EH (cell line): Measurements from ENCODE around the gene TNPO3.
"Not testable (repeated sequence)": the region's sequence is repeated elsewhere in the genome, so short reads cannot be mapped to it uniquely, and the experiment has no call there.

Source experiments
- DNase-seq: peaks from one replicate; pipeline ENCODE4 v3.0.0-alpha.2; 2015; ENCODE audit warnings: low read depth

The TNPO3 gene

DNA sequence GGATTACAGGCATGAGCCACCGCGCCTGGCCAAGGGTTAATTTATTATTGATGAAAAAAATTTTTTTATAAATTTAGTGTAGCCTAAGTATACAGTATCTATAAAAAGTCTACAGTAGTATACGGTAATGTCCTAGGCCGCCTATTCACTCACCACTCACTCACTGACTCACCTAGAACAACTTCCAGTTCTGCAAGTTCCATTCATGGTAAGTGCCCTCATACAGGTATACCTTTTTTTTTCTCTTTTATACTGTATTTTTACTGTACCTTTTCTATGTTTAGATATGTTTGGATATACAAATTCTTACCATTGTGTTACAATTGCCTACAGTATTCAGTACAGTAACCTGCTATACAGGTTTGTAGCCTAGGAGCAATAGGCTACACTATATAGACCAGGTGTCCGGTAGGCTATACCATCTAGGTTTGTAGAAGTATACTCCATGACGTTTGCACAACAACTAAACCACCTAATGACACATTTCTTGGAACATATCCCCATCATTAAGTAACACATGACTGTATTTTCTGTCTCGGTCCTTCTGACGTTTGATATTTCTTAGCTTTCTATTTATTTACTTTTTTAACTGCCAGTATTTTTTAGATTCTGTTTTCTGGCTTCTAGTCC lies 93.8 kb downstream of the TNPO3 start:
- DNase-seq: no peak

- no peak for DNase-seq
Measured at GRCh38 chr7:128959296-128959695, 95.6 kb downstream of the TNPO3 start.

DNA sequence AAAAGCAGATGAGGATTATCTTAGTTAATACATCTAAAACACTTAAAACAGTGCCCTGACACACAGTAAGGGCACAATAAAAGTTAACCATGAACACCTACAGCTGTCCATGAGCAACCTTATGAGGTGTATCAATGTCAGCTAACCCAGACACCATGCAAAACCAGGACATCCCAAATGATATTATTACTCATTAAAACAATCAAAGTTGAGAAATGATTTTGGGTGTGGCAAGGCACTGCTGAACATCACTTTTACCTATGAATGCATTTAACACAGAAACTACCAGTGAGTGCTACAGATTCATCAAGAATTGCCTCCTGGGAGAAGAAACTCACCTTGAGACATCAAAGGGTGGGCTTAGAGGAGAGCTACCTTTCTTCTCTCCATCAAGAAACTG lies 98.9 kb downstream of the TNPO3 start:
- no peak for DNase-seq

DNA sequence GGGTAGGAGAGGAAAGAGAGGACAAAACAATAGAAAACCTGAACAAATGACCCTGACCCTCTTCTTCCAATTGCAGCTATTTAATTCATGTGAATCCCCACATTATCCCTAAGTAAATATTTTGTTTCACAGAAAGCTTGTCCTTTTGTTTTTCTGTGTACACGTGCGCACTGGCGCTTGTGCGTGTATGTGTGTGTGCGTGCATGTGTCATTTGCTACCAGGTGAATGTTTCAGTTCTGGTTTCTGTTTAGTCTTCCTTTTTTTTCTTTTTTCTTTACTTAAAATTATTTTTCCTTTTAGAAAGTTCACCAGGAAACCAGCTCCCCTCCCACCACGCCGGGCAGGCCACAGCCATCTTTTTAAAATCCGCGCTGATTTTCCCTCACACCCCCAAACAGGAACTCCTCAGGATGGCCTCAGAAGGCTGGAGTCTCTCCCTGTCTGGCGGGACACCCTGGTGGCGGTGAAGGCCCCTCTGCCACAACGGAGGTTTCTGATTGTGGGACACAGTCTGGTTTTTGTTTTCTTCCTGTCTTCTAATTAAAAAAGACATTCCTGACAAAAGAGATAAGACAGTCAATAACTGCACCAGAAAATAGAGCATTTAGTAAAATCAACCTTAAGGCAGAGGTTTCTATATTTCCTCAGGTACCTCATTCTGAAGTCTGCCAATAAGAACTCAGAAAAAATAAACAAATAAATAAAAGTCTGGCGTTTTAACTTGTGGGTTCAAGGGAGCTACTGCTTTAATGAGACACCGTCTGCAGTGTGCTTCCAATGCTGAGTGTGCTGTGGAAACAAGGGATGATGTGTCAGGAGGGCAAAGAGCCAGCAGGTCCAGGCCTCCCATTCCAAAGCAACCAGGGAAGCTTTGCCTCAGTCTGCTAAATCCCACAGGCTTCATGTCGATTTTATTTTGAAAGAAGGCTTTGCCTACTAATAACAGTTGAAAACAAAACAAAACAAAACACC lies 99.8 kb downstream of the TNPO3 start:
- peak; percentile 72 for DNase-seq

GRCh38 chr7:128954150-128954549 lies 100.8 kb downstream of the TNPO3 start:
- DNase-seq: no peak

- DNase-seq: no peak
Measured at GRCh38 chr7:128951296-128951695, 103.6 kb downstream of the TNPO3 start.

DNA sequence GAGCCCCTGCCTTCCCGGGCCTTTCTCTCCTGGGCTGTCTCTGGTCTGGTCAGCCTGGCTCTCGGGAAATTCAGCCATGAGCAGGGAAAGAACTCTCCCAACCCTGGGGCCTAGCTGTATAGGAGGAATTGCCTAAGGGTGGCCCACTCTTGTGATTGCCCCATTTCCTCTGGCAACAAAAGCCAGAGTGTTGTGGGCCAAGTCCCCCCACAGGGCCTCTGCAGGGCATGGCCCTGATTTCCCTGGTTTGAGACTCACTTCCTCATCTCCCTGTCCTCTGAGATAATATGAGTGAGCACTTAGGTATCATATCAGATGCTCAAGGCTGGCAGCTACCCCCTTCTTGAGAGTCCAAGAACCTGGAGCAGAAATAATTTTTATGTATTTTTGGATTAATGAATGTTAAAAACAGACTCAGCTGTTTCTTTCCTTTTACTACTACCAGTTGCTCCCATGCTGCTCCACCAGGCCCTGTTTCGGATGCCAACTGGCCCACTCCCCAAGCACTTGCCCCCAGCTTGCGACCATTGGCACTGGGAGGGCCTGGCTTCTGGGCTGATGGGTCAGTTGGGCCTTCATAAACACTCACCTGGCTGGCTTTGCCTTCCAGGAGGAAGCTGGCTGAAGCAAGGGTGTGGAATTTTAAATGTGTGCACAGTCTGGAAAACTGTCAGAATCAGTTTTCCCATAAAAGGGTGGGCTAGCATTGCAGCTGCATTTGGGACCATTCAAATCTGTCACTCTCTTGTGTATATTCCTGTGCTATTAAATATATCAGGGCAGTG lies 105.7 kb downstream of the TNPO3 start:
- no peak for DNase-seq

- DNase-seq: no peak
Measured at GRCh38 chr7:128948312-128948973, 106.5 kb downstream of the TNPO3 start.

- DNase-seq: peak; percentile 13
Measured at GRCh38 chr7:128947854-128948253, 107.1 kb downstream of the TNPO3 start.

- no peak for DNase-seq
Measured at GRCh38 chr7:128946936-128947830, 107.7 kb downstream of the TNPO3 start.

DNA sequence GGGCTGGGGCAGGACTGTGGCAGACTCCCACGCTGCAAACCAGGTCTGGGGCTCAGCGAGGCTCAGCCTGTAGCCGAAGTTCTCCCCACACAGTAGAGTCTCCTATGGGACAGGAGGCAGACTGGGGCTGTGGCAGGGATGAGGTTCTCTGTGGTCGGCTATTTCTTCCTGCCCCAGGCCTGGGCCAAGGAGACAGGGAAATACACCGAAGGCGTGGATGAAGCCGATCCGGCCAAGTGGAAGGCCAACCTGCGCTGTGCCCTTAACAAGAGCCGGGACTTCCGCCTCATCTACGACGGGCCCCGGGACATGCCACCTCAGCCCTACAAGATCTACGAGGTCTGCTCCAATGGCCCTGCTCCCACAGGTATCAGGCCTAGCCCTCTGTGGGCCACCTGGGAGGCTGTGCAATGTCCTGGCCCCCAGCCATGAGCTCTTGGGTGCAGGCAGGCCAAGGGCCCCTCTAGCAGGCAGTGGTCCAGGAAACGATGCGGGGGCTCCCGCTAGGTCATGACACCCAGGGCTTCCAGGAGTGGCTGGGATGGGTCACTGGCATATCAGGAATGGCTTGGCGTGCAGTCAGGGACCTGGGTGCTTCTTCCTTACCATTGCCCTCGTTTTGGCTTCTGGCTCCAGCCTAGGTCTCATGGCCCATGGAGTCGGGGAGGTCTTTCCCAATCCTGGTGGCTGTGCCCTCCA lies 109.1 kb downstream of the TNPO3 start:
- DNase-seq: no peak

DNA sequence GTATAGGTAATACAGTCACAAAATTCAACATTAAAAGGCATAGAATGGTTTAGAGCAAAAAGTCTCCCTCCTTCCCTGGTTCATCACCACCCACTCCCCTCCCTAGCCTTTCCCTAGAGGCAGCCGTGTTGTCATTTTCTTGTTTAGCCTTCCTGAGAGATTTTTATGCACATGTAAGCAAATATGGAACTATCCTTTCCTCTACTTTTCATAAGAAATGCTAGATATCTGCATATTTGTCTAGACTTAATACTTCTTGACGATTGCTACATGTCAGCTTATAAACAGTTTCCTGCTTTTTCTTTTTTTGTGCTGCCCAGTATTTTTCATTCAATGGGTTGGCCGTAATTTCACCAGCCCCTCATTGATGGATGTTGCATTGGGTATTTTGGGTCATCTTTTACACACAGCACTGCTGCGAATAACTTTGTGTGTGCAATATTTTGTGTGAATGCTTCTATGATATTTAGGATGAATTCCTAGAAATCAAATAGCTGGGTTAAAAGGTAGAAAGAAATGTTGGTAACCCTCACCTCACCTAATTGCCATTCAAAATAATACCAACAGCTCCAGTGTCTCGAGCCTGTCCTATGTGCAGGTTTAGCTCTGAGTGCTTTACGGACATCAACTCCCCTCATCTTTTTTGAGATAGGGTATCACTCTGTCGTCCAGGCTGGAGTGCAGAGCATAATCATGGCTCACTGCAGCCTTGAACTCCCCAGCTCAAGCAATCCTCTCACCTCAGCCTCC lies 110.2 kb downstream of the TNPO3 start:
- no peak for DNase-seq

- not testable (repeated sequence) for DNase-seq
Measured at GRCh38 chr7:128943251-128943650, 111.7 kb downstream of the TNPO3 start.

GRCh38 chr7:128941946-128942526 lies 112.9 kb downstream of the TNPO3 start:
- no peak for DNase-seq

DNA sequence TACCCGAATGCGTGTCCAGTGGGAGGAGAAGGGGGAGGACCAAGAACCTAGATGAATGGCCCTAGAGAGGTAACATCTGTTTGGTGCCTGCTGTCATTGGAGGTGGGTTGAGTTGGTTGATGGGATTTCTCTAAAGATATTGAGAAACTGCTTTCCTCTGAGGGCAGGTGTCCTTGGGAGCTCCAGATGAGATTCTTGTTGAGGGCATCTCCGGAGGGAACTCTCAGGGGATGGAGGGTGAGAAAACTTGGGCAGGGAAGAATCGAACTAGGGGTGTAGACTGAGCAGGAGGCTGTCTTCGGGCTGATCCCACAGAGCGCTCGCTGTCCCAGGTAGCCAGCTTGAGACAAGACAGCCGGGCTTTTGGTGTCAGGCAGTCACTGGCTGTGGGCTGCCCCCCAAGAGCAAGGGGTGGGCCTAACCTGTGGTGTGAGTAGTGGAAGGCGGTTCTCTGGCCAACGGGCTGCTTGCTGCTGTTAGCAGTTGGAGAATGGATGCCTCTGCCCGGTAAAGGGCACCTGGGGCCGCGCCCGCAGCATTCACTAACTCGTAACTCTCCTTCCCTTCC lies 113.5 kb downstream of the TNPO3 start:
- DNase-seq: no peak

DNA sequence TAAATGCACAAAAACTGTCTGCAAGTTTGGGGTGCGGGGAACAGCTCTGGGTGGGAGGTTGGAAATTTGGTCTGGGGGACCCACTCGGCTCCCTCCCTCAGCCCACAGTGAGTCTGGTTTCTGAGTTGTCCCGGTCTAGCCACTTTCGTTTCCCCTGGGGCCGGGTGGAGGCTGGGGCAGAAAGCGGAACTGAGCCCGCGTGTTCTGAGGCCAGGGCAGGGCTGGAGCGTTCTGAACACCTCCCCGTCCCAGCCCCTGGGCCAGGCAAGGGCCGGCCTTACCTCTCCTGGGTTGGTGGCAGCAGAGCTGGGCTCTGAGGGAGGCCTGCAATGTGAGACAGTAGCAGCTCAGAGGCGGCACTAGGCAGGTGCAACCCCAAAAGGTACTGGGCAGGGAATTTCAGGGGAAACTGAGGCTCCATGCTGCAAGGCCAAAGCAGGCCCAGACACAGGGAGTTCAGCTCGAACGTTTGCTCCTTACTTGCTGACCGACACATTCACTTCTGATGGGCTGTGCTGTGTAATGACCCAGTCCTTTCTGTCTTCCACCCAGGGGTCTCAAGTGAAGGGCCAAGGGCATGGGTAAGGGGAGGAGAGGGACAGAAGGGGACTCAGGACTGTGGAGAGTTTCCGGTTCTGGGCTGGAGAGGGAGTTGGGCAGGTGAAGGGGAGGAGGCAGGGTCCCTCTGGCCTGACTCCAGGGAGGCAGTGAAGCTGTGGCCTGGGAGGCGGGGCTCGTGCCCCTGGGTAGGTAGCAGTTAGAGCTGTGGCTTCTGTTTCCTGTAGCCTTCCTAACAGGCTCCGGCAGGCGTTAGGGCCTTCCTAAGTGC lies 114.2 kb downstream of the TNPO3 start:
- DNase-seq: no peak

DNA sequence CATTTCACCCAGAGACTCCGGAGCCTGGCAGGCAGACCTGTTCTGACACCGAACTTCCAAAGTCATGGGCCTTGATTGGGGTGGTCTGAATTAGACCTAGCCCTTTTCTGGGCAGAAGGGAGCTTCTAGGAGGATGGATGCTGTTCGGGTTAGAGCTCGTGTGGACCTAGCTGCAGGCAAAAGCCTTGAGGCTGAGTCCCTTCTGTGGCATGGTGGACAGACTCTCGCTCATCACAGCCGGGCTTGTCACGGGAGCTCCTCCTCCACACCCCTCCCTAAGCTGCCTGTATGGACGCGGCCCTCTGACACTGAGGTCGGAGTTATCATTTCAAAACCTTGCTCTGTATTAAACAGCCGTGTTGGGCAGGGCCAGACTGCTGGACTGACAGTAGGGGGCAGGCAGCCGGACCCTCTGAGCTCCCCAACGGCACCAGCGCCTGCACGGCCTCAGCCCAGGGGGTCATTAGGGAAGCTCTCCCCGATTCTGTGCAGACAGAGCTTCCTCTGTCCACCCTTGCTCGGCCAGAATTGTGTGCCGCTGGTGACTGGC lies 115.0 kb downstream of the TNPO3 start:
- DNase-seq: no peak
